Progenitor cell of endocrine pancreas (in vitro differentiated cells): ENCODE results near the gene POLN. TPM values are rescaled to one million over a fixed set of nuclear protein-coding genes. Genes with fewer than 3 reads are reported as not detected.
A peak's percentile ranks its signal among the peaks of the same experiment; 100 is the strongest.
"Not testable (repeated sequence)": the region's sequence is repeated elsewhere in the genome, so short reads cannot be mapped to it uniquely, and the experiment has no call there.

Experiments
- DNase-seq: peaks from one replicate; pipeline ENCODE4 v3.0.0; 2021; ENCODE audit warnings: low spot score; ENCODE audit not compliant: unreplicated experiment
- H3K27ac Mint-ChIP-seq: 2 replicates; pipeline ENCODE4 v1.8.0; 2021; ENCODE audit warnings: mild to moderate bottlenecking, moderate library complexity, mixed read lengths
- H3K27me3 Mint-ChIP-seq: 2 replicates; pipeline ENCODE4 v1.8.0; 2021; ENCODE audit warnings: mixed read lengths
- H3K36me3 Mint-ChIP-seq: 2 replicates; pipeline ENCODE4 v1.8.0; 2022; ENCODE audit warnings: mixed read lengths; ENCODE audit not compliant: insufficient read depth
- H3K4me1 Mint-ChIP-seq: 2 replicates; pipeline ENCODE4 v1.8.0; 2021; ENCODE audit warnings: low read depth, mixed read lengths
- H3K4me3 Mint-ChIP-seq: 2 replicates; pipeline ENCODE4 v1.8.0; 2021; ENCODE audit warnings: low read depth, mild to moderate bottlenecking, moderate library complexity, mixed read lengths
- H3K9me3 Mint-ChIP-seq: 2 replicates; pipeline ENCODE4 v1.8.0; 2021; ENCODE audit warnings: low read depth, mixed read lengths
- total RNA-seq: library from RNA; stranded (reverse); gene quantifications from 2 replicates; pipeline ENCODE4 v1.2.1, GENCODE V29; 2021
- TF ChIP-seq, protein P1 (sequence below): fragments of 200-600 bp; sonication (generic); IDR thresholded peaks from one replicate; pipeline ENCODE4 v1.5.0; 2021; ENCODE audit warnings: antibody characterized with exemption, mild to moderate bottlenecking; ENCODE audit not compliant: unreplicated experiment

Gene POLN
- total RNA-seq, 1 donor from 2014 or later, result 5.9 TPM

DNA sequence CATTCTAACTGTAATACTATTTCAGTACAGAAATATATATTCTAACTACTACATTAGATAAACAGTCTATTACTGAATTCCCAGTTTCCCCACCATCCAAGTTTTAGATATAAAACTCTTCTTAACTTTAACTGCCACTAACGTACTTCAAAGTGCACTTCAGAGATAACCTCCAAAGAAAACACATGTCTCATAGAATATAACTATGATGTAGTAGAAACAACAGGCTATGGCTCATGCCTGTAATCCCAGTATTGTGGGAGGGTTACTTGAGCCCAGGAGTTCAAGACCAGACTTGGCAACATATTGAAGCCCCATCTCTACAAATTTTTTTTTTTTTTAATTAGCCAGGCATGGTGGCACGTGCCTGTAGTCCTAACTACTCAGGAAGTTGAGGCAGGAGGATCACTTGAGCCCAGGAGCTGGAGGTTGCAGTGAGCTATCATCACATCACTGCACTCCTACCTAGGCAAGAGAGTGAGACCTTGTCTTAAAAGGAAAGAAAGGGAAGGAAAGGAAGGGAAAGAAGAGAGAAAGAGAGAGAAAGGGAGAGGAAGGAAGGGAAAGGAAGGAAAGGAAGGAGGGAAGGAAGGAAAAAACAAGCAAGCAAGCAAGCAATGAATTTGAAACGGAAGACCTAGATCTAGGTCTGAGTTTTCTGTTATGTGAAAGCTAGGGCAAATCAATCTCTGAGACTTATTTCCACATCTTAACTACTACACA, 4.8 kb downstream of the POLN start:
- Mint-ChIP-seq H3K4me3 (no peak overlapping the region), H3K36me3 (peaks cover 3% of the 10 kb centered on the region), H3K9me3 (no peaks in the 10 kb centered on the region), H3K4me1 (peaks cover 16% of the 10 kb centered on the region), H3K27me3 (no peaks in the 10 kb centered on the region), H3K27ac (peak overlapping the region; percentile 85)
- TF ChIP-seq, protein P1, sequence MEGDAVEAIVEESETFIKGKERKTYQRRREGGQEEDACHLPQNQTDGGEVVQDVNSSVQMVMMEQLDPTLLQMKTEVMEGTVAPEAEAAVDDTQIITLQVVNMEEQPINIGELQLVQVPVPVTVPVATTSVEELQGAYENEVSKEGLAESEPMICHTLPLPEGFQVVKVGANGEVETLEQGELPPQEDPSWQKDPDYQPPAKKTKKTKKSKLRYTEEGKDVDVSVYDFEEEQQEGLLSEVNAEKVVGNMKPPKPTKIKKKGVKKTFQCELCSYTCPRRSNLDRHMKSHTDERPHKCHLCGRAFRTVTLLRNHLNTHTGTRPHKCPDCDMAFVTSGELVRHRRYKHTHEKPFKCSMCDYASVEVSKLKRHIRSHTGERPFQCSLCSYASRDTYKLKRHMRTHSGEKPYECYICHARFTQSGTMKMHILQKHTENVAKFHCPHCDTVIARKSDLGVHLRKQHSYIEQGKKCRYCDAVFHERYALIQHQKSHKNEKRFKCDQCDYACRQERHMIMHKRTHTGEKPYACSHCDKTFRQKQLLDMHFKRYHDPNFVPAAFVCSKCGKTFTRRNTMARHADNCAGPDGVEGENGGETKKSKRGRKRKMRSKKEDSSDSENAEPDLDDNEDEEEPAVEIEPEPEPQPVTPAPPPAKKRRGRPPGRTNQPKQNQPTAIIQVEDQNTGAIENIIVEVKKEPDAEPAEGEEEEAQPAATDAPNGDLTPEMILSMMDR, result no peak
- no peak for DNase-seq

DNA sequence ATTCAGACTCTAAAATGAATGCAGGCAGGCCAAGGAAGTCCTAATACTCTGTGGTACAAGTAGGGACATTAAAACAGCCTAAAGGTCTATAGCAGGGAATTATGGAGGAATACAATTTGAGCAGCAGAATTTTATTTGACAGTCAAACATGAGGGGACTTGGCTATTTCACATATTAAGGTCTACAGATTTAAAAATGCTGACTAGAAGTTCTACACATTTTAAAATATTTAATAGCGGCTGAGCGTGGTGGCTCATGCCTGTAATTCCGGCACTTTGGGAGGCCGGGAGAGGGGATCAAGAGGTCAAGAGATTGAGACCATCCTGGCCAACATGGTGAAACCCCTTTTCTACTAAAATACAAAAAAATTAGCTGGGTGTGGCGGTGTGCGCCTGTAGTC, 10.8 kb downstream of the POLN start:
- TF ChIP-seq, protein P1, result no peak
- DNase-seq, result no peak
- Mint-ChIP-seq H3K27ac (no peak overlapping the region), H3K36me3 (peaks cover 5% of the 10 kb centered on the region), H3K4me3 (no peak overlapping the region), H3K4me1 (no peaks in the 10 kb centered on the region), H3K9me3 (no peaks in the 10 kb centered on the region), H3K27me3 (no peaks in the 10 kb centered on the region)

DNA sequence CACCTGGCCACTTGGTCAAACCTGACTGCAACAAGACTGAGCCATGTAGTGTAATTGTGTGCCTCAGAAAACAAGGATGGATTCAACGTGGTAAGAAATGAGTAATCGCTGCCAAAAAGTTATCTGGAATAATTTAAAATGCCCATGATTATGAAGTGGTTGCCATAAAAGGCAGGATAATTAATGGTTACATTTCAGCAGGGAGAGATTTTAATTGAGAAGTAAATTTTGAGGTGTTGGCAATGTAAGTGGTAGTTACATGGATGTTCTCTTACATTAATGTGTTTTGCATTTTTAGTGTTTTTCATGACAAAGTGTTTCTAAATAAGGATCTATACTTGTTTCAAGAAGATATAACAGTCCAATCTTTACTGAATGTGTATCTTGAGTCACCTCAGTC, 15.7 kb downstream of the POLN start:
- peaks cover 4% of the 10 kb centered on the region for H3K4me1 Mint-ChIP-seq
- DNase-seq, result no peak
- H3K4me3 Mint-ChIP-seq, result no peak overlapping the region
- no peak overlapping the region for H3K27ac Mint-ChIP-seq
- peaks cover 2% of the 10 kb centered on the region for H3K36me3 Mint-ChIP-seq
- H3K27me3 Mint-ChIP-seq, result no peaks in the 10 kb centered on the region
- TF ChIP-seq, protein P1, result no peak
- H3K9me3 Mint-ChIP-seq, result no peaks in the 10 kb centered on the region

DNA sequence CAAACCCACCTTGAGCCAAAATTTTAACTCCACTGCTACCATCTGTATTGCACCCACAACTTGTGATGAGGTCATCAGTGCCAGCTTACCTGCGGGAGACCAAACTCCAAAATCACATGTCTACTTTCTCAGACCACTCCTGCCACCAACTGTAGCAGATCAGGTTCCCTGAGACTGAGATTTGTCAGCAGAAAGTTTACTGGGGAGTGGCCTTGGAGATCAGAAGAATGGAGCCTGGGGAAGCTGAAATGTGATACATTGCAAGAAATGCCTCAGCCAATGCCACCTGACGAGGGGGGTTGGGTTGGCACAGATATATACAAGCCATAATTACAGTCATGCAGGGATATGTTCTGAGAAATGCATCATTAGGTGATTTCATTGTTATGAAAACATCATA, 19.1 kb downstream of the POLN start:
- no peaks in the 10 kb centered on the region for H3K9me3 Mint-ChIP-seq
- no peaks in the 10 kb centered on the region for H3K27me3 Mint-ChIP-seq
- H3K4me3 Mint-ChIP-seq, result no peak overlapping the region

DNA sequence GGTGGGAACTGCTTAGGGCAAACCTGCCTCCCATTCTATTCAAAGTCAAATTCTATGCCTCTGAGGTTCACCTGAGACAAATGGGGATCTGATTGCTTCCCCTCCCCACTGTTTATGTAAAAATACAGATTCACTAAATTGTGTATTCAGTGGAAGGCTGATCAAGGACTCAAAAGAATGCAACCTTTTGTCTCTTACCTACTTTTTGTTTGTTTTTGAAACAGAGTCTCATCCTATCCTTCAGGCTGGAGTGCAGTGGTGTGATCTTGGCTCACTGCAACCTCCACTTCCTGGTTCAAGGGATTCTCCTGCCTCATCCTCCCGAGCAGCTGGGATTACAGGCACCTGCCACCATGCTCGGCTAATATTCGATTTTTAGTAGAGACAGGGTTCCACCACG, 20.5 kb downstream of the POLN start:
- not testable (repeated sequence) for H3K27ac Mint-ChIP-seq, H3K27me3 Mint-ChIP-seq, H3K4me1 Mint-ChIP-seq, H3K9me3 Mint-ChIP-seq, DNase-seq, H3K36me3 Mint-ChIP-seq, H3K4me3 Mint-ChIP-seq

More for the DNA sequence above, 19.1 kb downstream of the POLN start:
- TF ChIP-seq, protein P1, result no peak
- no peak for DNase-seq
- Mint-ChIP-seq H3K27ac (no peak overlapping the region), H3K4me1 (peaks cover 4% of the 10 kb centered on the region), H3K36me3 (no peaks in the 10 kb centered on the region)

DNA sequence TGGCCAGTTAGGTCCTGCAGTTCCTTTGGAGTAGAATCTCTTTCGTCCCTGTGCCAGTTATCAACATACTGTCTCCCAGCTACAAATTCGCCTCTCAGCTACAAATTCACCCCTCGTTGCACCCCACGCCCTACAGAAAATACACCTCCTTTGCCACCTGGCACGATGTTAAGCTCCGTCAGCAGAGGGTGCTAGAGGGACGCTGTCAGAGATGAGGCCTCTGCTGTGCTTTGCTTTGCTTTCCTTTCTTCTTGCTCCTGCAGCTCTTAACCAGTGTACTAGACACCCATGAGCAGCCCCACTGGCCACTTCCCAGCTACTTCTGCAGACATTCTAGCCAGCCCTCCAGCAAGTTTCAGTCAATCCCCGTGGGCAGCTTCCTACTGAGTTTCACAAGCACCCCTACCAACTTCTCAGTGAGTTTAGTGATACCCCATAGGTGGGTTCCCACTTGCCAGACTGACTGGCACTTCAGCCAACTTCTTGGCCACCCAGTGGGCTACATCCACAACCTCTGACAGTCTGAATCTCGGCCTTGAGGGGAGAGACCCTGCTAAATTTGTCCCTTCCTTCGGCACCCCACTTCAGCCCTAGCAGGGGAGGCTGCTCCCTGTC, 21.8 kb downstream of the POLN start:
- Mint-ChIP-seq H3K36me3 (no peaks in the 10 kb centered on the region), H3K27me3 (no peaks in the 10 kb centered on the region), H3K4me3 (no peak overlapping the region), H3K9me3 (no peaks in the 10 kb centered on the region), H3K27ac (no peak overlapping the region), H3K4me1 (peaks cover 4% of the 10 kb centered on the region)
- DNase-seq, result peak; percentile 54
- TF ChIP-seq, protein P1, result peak; percentile 83
